ENCODE results near the gene RRP8.

RRP8 gene

DNA sequence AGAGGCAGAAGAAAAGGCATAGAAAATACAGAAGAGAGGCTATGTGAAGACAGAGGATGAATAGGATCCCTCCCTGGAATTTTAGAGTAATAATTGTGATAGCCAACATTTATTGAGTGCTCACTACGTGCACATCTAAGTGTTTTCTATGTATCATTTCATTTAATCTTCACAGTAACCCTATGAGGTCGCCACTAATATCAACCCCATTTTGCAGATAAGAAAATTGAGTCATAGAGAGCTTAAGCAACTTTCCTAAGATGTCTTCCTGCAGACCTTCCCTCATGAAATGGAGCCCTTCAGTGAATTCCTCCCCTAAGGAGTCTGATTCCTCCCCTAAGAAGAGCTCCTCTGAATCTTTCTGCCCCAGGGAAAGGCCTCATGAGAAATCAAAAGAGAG, 38.1 kb downstream of the RRP8 start:
- no peak for DNase-seq (ENCODE audit: low read depth in 2 of 2)
- H3K4me3 ChIP-seq (replicated peaks in 1 of 2; ENCODE audit: low read depth in 2 of 2, low read length in 2 of 2) = no peak overlapping the region
- TF ChIP-seq, protein P1, sequence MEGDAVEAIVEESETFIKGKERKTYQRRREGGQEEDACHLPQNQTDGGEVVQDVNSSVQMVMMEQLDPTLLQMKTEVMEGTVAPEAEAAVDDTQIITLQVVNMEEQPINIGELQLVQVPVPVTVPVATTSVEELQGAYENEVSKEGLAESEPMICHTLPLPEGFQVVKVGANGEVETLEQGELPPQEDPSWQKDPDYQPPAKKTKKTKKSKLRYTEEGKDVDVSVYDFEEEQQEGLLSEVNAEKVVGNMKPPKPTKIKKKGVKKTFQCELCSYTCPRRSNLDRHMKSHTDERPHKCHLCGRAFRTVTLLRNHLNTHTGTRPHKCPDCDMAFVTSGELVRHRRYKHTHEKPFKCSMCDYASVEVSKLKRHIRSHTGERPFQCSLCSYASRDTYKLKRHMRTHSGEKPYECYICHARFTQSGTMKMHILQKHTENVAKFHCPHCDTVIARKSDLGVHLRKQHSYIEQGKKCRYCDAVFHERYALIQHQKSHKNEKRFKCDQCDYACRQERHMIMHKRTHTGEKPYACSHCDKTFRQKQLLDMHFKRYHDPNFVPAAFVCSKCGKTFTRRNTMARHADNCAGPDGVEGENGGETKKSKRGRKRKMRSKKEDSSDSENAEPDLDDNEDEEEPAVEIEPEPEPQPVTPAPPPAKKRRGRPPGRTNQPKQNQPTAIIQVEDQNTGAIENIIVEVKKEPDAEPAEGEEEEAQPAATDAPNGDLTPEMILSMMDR (IDR thresholded peaks at IDR 0.05; ENCODE audit: low read depth, low read length) = no peak

DNA sequence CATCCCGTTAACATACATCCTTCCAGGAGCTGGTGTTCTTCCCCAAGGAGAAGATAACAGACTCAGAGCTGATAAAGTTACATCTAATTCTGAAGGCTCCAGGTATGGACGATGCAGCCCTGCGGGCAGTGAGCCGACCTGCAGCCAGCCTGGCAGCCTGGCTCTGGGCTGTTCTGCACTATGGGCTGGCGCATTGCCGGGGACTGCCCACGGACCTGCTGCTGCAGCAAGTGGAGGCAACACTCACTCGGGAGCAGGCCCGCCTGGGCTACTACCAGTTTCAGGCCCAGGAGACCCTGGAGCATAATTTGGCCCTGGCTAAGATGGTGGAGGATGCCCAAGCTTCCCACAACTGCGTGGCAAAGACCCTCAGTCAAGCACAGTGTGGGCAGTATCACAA, 39.7 kb downstream of the RRP8 start:
- DNase-seq (ENCODE audit: low read depth in 2 of 2) = no peak
- TF ChIP-seq, protein P1 (IDR thresholded peaks at IDR 0.05; ENCODE audit: low read depth, low read length) = no peak
- no peak overlapping the region for H3K4me3 ChIP-seq (replicated peaks in 1 of 2; ENCODE audit: low read depth in 2 of 2, low read length in 2 of 2)

DNA sequence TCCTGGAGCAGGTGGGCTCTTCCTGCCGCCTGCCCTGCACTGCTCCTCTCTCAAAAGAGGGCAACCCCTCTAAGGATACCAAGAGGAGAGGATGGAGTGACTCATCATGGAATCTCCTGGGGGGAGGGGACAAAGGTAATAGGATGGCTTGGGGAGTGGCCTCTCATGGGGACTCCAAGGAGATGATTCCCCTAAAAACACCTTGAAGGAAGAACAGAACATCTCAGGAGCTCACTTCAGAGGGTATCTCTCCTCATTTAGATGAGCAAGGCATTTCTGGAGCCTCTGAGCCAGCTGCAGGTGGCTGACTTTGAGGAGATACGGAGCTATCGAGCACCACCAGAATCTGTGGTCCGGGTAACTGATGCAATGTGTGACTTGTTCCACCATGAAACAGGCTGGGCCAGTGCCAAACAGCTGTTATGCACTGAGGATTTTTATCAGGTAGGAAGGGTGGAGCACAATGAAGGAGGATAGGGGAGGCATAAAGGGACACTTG, 40.2 kb downstream of the RRP8 start:
- H3K4me3 ChIP-seq (replicated peaks in 1 of 2; ENCODE audit: low read depth in 2 of 2, low read length in 2 of 2) = no peak overlapping the region
- no peak for DNase-seq (ENCODE audit: low read depth in 2 of 2)
- TF ChIP-seq, protein P1 (IDR thresholded peaks at IDR 0.05; ENCODE audit: low read depth, low read length) = no peak

DNA sequence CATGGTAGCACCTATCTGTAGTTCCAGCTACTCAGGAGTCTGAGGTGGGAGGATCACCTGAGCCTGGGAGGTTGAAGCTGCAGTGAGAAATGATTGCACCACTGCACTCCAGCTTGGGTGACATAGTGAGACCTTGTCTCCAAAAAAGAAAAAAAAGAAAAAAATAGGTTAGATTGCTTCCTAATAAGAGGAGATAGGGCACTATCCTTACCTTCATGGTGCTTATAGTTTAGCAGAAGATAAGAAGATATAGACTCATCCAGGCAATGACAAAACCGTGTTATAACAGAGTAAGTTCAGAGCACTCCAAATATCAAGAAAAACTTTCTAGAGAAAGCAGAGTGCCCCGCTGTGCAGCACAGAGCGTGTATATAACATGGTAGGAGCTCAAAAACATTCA, 42.1 kb downstream of the RRP8 start:
- no peak overlapping the region for H3K4me3 ChIP-seq (replicated peaks in 1 of 2; ENCODE audit: low read depth in 2 of 2, low read length in 2 of 2)
- TF ChIP-seq, protein P1 (IDR thresholded peaks at IDR 0.05; ENCODE audit: low read depth, low read length) = no peak
- DNase-seq (ENCODE audit: low read depth in 2 of 2) = no peak

DNA sequence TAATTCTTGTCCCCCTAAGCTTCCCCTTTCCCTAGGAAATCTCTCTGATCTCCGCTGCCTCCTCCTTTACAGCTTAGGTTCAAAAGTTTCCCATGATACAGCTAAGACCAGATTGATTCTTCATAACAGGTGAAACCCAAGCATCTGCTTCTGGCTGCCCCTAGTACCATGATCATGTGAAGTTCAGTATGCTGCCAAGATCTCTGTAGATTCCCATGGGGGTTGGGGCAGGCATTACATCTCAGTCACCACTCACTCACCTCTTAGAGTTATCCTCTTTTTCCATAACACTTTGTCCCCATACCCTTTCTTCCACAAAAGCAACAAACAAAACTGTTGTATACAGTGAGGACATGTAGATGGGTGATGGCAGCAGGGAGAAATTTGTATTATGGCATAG, 44.0 kb downstream of the RRP8 start:
- TF ChIP-seq, protein P1 (IDR thresholded peaks at IDR 0.05; ENCODE audit: low read depth, low read length) = no peak
- no peak for DNase-seq (ENCODE audit: low read depth in 2 of 2)
- H3K4me3 ChIP-seq (replicated peaks in 1 of 2; ENCODE audit: low read depth in 2 of 2, low read length in 2 of 2) = no peak overlapping the region

DNA sequence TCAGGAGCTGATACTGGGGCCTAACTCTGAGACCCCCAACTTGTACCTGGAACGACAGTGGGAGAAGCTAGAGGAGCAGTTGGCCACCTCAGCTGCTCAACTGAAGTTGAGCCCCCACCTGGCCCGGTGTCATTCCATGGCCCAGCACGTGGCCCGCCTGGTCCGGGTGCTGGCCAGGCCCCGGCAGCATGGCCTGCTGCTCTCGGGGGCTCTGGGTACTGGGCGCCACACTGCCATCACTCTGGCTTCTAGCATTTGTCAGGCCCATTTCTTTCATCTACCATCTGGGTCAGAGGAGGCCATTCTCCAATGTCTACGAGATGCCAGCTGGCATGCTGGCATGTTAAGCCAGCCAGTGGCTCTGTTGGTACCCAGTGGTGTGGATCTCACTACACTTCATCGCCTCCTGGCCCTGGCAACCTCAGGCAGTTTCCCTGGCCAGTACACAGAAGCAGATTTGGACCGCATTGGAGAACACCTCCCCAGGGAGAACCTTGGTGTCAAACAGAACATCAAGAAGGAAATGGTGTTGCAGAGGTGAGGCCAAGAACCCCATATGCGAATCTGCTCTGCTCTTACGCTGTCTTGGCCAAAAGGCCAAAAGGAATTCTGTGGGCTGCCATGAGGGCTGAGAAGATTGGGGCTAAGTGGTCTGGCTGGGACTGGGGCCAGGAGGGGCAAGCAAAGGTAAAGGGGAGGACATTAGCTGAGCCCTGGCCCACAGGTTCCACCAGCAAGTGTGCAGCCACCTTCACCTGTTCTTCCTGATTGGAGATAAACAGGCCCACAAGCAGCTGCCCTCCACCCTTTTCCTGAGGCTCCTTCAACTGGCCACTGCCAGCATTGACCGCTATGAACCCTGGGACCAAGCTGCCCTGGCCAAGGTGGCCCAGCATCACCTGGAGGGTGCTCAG, 45.4 kb downstream of the RRP8 start:
- H3K4me3 ChIP-seq (replicated peaks in 1 of 2; ENCODE audit: low read depth in 2 of 2, low read length in 2 of 2) = no peak overlapping the region
- DNase-seq (ENCODE audit: low read depth in 2 of 2) = no peak
- TF ChIP-seq, protein P1 (IDR thresholded peaks at IDR 0.05; ENCODE audit: low read depth, low read length) = no peak

Data from cardiac fibroblast (primary cell).